Stimulated activated naive CD8-positive, alpha-beta T cell treated with anti-CD3 and anti-CD28 coated beads, Interleukin-15, Interleukin-2, amounts not matched to agents 100 ng/mL and 50 ng/mL, for 24 hours (primary cell): ENCODE measurements around the gene FTSJ1.

Source experiments
- H3K27ac Mint-ChIP-seq: one replicate; pipeline ENCODE4 v1.8.0; 2021; ENCODE audit warnings: mild to moderate bottlenecking, mixed read lengths
- H3K27me3 Mint-ChIP-seq: one replicate; pipeline ENCODE4 v1.8.0; 2021; ENCODE audit warnings: mixed read lengths
- H3K36me3 Mint-ChIP-seq: one replicate; pipeline ENCODE4 v1.8.0; 2021; ENCODE audit warnings: low read depth, mixed read lengths
- H3K4me1 Mint-ChIP-seq: one replicate; pipeline ENCODE4 v1.8.0; 2021; ENCODE audit warnings: low read depth, mixed read lengths
- H3K4me3 Mint-ChIP-seq: one replicate; pipeline ENCODE4 v1.8.0; 2021; ENCODE audit warnings: mild to moderate bottlenecking, mixed read lengths
- H3K9me3 Mint-ChIP-seq: one replicate; pipeline ENCODE4 v1.8.0; 2021; ENCODE audit warnings: mixed read lengths

Gene FTSJ1

DNA sequence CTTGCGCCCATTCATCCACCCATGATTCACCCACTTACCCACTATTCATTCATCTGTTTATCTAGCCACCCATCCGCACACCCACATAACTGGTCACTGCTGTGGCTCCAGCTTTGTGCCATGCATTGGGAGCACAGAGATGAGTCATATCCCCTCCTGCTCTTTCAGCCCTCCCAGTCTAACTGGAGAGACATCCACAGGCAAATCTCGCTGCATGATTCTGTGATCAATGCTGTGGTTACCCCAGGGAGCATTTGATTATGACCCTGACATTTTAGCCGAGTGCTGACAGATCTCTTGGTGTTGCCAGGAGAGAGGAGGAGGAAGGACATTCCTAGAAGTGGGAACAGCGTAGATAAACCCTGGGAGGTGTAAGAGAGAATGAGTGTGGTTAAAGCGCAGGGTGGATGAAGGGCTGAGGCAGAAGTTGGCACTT is 22.4 kb downstream of the FTSJ1 start:
- no peak overlapping the region for H3K27ac Mint-ChIP-seq
- no peak overlapping the region for H3K4me3 Mint-ChIP-seq
- H3K9me3 Mint-ChIP-seq, result no peaks in the 10 kb centered on the region
- peaks cover 3% of the 10 kb centered on the region for H3K4me1 Mint-ChIP-seq
- H3K27me3 Mint-ChIP-seq, result no peaks in the 10 kb centered on the region
- H3K36me3 Mint-ChIP-seq, result no peaks in the 10 kb centered on the region

GRCh38 chrX:48504261-48504660 is 28.3 kb downstream of the FTSJ1 start:
- no peak overlapping the region for H3K27ac Mint-ChIP-seq
- H3K36me3 Mint-ChIP-seq, result no peaks in the 10 kb centered on the region
- no peaks in the 10 kb centered on the region for H3K9me3 Mint-ChIP-seq
- H3K4me1 Mint-ChIP-seq, result peaks cover under 1% of the 10 kb centered on the region
- no peaks in the 10 kb centered on the region for H3K27me3 Mint-ChIP-seq
- H3K4me3 Mint-ChIP-seq, result no peak overlapping the region

GRCh38 chrX:48505481-48505880 is 29.5 kb downstream of the FTSJ1 start:
- H3K27me3 Mint-ChIP-seq, result no peaks in the 10 kb centered on the region

DNA sequence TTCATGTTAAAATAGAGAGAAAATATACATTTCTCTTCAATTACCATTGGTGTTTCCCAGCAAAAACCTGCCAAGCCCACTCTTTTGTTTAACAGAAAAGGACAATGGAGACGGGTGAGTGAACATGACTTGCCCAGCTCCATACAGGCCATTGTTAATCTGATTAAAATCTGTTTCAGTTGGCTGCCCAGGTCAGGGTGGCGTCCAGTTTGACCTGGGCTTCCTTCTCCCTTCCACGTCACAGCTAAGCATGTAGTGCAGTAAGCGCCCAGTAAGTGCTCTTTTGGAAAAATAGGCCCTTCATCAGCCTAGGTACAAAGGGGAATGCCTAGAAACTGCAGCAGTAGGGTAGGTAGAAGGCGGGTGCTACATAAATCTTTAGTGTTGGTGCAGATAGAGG is 31.2 kb downstream of the FTSJ1 start:
- Mint-ChIP-seq H3K4me1 (peaks cover 15% of the 10 kb centered on the region), H3K9me3 (no peaks in the 10 kb centered on the region), H3K4me3 (peak overlapping the region; percentile 32), H3K27ac (no peak overlapping the region), H3K36me3 (no peaks in the 10 kb centered on the region), H3K27me3 (no peaks in the 10 kb centered on the region)

More at GRCh38 chrX:48505481-48505880, 29.5 kb downstream of the FTSJ1 start:
- Mint-ChIP-seq H3K4me1 (peaks cover 11% of the 10 kb centered on the region), H3K9me3 (no peaks in the 10 kb centered on the region), H3K4me3 (no peak overlapping the region), H3K27ac (no peak overlapping the region), H3K36me3 (no peaks in the 10 kb centered on the region)

- H3K27ac Mint-ChIP-seq, result peak within 1 kb of the TSS; percentile 91
- peaks cover 15% of the 10 kb centered on the region for H3K4me1 Mint-ChIP-seq
- H3K9me3 Mint-ChIP-seq, result no peaks in the 10 kb centered on the region
- no peaks in the 10 kb centered on the region for H3K36me3 Mint-ChIP-seq
- H3K27me3 Mint-ChIP-seq, result no peaks in the 10 kb centered on the region
- H3K4me3 Mint-ChIP-seq, result peak within 1 kb of the TSS; percentile 91
Observed at GRCh38 chrX:48508400-48509244, 32.6 kb downstream of the FTSJ1 start, which contains the start of gene PORCN. PORCN (plus strand) TSS chrX:48508992; CDS start chrX:48509821, 829 bp downstream.

GRCh38 chrX:48509245-48509590 is 33.2 kb downstream of the FTSJ1 start:
- peak overlapping the region; percentile 91 for H3K4me3 Mint-ChIP-seq
- no peaks in the 10 kb centered on the region for H3K9me3 Mint-ChIP-seq
- H3K27me3 Mint-ChIP-seq, result no peaks in the 10 kb centered on the region
- H3K4me1 Mint-ChIP-seq, result peaks cover 15% of the 10 kb centered on the region
- H3K27ac Mint-ChIP-seq, result peak overlapping the region; percentile 91
- H3K36me3 Mint-ChIP-seq, result no peaks in the 10 kb centered on the region

DNA sequence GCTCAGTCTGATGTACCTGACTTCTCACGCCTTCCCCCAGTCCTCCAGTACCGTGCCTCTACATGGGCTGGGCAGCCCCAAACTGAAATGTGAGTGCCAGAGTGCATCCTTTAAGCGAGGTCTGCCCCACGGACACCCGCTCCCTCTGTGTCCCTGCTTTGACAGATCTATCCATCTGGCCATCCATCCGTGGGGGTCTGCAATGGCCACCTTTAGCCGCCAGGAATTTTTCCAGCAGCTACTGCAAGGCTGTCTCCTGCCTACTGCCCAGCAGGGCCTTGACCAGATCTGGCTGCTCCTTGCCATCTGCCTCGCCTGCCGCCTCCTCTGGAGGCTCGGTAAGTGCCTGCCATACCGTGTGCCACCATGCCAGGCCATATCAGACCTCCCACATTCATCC is 33.6 kb downstream of the FTSJ1 start:
- Mint-ChIP-seq H3K4me1 (peaks cover 15% of the 10 kb centered on the region), H3K36me3 (no peaks in the 10 kb centered on the region), H3K27me3 (no peaks in the 10 kb centered on the region), H3K9me3 (no peaks in the 10 kb centered on the region), H3K4me3 (peak overlapping the region; percentile 91), H3K27ac (peak overlapping the region; percentile 91)

- H3K9me3 Mint-ChIP-seq, result no peaks in the 10 kb centered on the region
- no peak overlapping the region for H3K4me3 Mint-ChIP-seq
- no peaks in the 10 kb centered on the region for H3K27me3 Mint-ChIP-seq
- H3K36me3 Mint-ChIP-seq, result peaks cover 6% of the 10 kb centered on the region
- H3K4me1 Mint-ChIP-seq, result peaks cover 15% of the 10 kb centered on the region
- no peak overlapping the region for H3K27ac Mint-ChIP-seq
Observed at GRCh38 chrX:48511560-48511959, 35.6 kb downstream of the FTSJ1 start.

DNA sequence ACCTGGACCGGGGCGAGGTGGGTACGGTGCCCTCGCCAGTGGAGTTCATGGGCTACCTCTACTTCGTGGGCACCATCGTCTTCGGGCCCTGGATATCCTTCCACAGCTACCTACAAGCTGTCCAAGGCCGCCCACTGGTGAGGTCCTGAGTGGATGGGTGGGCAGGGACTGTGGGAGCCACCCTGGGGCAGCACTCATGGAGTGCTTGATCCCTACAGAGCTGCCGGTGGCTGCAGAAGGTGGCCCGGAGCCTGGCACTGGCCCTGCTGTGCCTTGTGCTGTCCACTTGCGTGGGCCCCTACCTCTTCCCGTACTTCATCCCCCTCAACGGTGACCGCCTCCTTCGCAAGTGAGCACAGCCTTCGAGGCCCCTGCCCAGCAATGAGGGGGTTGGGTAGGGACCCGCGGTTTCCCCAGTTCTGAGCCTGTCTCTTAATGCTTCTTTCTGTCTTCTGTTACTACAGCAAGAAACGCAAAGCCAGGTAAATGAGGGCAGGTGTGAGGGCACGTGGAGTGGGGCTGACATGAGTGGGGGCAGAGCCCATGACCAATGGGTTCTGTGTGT is 36.5 kb downstream of the FTSJ1 start:
- Mint-ChIP-seq H3K4me1 (peaks cover 19% of the 10 kb centered on the region), H3K9me3 (no peaks in the 10 kb centered on the region), H3K27me3 (no peaks in the 10 kb centered on the region), H3K36me3 (peaks cover 6% of the 10 kb centered on the region), H3K4me3 (no peak overlapping the region), H3K27ac (no peak overlapping the region)

- Mint-ChIP-seq H3K9me3 (no peaks in the 10 kb centered on the region), H3K36me3 (peaks cover 6% of the 10 kb centered on the region), H3K4me1 (peaks cover 19% of the 10 kb centered on the region), H3K4me3 (no peak overlapping the region), H3K27ac (peak overlapping the region; percentile 21), H3K27me3 (no peaks in the 10 kb centered on the region)
Observed at GRCh38 chrX:48513670-48514069, 37.7 kb downstream of the FTSJ1 start.

DNA sequence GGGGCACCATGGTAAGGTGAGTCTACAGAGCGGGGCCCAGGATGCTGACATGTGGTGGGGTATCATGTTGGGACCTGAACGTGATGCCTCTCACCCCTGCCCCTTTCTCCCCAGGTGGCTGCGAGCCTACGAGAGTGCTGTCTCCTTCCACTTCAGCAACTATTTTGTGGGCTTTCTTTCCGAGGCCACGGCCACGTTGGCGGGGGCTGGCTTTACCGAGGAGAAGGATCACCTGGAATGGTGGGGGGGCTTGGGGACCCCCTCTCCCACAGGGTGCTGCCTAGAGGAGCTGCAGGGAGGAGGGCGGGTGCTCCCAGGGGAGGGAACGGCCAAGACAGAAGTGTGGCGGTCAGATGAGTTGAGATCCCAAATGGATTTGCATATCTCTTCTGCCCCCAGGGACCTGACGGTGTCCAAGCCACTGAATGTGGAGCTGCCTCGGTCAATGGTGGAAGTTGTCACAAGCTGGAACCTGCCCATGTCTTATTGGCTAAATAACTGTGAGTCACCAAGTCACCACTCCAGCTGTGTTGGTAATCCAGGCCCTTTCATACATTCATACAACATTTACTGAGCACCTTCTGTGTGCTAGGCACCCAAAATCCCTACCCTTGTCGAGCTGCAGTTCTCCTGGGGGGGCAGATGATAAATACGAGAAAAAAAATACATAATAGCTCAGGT is 38.3 kb downstream of the FTSJ1 start:
- peaks cover 20% of the 10 kb centered on the region for H3K4me1 Mint-ChIP-seq
- peak overlapping the region; percentile 21 for H3K27ac Mint-ChIP-seq
- H3K4me3 Mint-ChIP-seq, result no peak overlapping the region
- no peaks in the 10 kb centered on the region for H3K9me3 Mint-ChIP-seq
- peaks cover 6% of the 10 kb centered on the region for H3K36me3 Mint-ChIP-seq
- no peaks in the 10 kb centered on the region for H3K27me3 Mint-ChIP-seq

DNA sequence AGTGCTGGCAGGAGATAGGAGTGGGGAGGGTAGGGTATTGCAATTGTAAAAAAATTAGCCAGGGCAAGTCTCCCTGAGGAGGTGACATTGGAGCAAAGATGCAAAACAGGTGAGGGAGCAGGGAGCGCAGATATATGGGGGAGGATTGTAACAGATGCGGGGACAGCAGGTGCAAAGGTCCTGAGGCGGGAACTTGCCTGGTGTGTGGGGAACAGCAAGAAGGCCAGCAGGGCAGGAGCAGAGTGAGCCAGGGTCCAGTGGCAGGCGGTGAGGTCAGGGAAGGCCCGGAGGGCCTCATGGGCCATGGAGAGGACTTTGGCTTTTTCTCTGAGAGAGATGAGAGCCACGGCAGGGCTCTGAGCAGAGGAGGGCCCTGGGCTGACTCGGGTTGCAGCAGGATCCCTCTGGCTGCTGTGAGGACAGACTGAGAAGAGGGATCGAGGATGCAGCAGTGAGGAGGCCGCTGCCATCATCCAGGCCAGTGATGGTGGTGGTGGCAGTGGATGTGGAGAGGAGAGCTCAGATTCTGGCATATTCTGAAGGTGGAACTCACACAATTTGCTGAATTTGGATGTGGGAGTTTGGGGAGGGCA is 39.0 kb downstream of the FTSJ1 start:
- Mint-ChIP-seq H3K27me3 (no peaks in the 10 kb centered on the region), H3K4me3 (no peak overlapping the region), H3K36me3 (peaks cover 6% of the 10 kb centered on the region), H3K27ac (no peak overlapping the region), H3K9me3 (no peaks in the 10 kb centered on the region), H3K4me1 (peaks cover 20% of the 10 kb centered on the region)

DNA sequence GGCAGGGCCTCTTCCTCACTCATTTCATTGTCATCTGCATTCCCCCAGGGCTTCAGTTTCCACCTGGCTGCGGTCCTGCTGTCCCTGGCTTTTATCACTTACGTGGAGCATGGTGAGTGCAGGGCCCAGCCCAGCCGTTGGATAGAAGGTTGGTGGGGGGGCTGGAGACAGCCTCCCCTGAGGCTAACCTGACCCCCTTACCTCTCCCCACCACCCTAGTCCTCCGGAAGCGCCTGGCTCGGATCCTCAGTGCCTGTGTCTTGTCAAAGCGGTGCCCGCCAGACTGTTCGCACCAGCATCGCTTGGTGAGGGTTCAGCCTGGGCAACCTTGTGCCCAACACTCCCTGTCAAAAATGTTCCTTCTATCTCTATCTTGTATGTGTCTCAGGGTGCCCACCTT is 39.8 kb downstream of the FTSJ1 start:
- Mint-ChIP-seq H3K9me3 (no peaks in the 10 kb centered on the region), H3K4me1 (peaks cover 22% of the 10 kb centered on the region), H3K36me3 (peaks cover 8% of the 10 kb centered on the region), H3K27ac (no peak overlapping the region), H3K27me3 (no peaks in the 10 kb centered on the region), H3K4me3 (no peak overlapping the region)

GRCh38 chrX:48516285-48516684 is 40.3 kb downstream of the FTSJ1 start:
- Mint-ChIP-seq H3K9me3 (no peaks in the 10 kb centered on the region), H3K4me1 (peaks cover 26% of the 10 kb centered on the region), H3K36me3 (peaks cover 10% of the 10 kb centered on the region), H3K27me3 (no peaks in the 10 kb centered on the region), H3K4me3 (no peak overlapping the region), H3K27ac (no peak overlapping the region)

GRCh38 chrX:48516987-48517386 is 41.0 kb downstream of the FTSJ1 start:
- Mint-ChIP-seq H3K4me3 (no peak overlapping the region), H3K9me3 (no peaks in the 10 kb centered on the region), H3K4me1 (peaks cover 27% of the 10 kb centered on the region), H3K27ac (no peak overlapping the region), H3K27me3 (no peaks in the 10 kb centered on the region), H3K36me3 (peaks cover 10% of the 10 kb centered on the region)
